Calu3 (cell line): ENCODE results near the gene RPIA. TPM values are rescaled to one million over a fixed set of nuclear protein-coding genes. Genes with fewer than 3 reads are reported as not detected.
"Not testable (repeated sequence)": the region's sequence is repeated elsewhere in the genome, so short reads cannot be mapped to it uniquely, and the experiment has no call there.

ENCODE experiments used
- BruUV-seq: library from RNA; stranded (reverse); fragments of 400-500 nt; replicated peaks from 2 replicates; lab custom pipeline; 2021; lab: Mats Ljungman, UMichigan
- CTCF ChIA-PET: fragments of 300-600 bp; sonication (Branson Sonifier 250); formaldehyde crosslinking; loops from one replicate; lab custom pipeline; 2022; ENCODE audit warnings: antibody characterized with exemption; lab: Charles Lee
- DNase-seq: peaks from one replicate; pipeline ENCODE4 v3.0.0; 2022
- H3K27ac Mint-ChIP-seq: one replicate; pipeline ENCODE4 v1.8.0; 2022; ENCODE audit warnings: mixed read lengths; ENCODE audit not compliant: unreplicated experiment
- H3K27me3 Mint-ChIP-seq: one replicate; pipeline ENCODE4 v1.8.0; 2022; ENCODE audit warnings: mixed read lengths; ENCODE audit not compliant: unreplicated experiment
- H3K36me3 Mint-ChIP-seq: one replicate; pipeline ENCODE4 v1.8.0; 2022; ENCODE audit warnings: mild to moderate bottlenecking, moderate library complexity, mixed read lengths; ENCODE audit not compliant: insufficient read depth, unreplicated experiment
- H3K4me1 Mint-ChIP-seq: one replicate; pipeline ENCODE4 v1.8.0; 2022; ENCODE audit warnings: mild to moderate bottlenecking, low read depth, mixed read lengths; ENCODE audit not compliant: unreplicated experiment
- H3K4me3 Mint-ChIP-seq: one replicate; pipeline ENCODE4 v1.8.0; 2022; ENCODE audit warnings: mild to moderate bottlenecking, low read depth, moderate library complexity, mixed read lengths; ENCODE audit not compliant: unreplicated experiment
- H3K9me3 Mint-ChIP-seq: one replicate; pipeline ENCODE4 v1.8.0; 2022; ENCODE audit warnings: low read depth, mixed read lengths; ENCODE audit not compliant: unreplicated experiment
- CTCF ChIP-seq: fragments of 200-600 bp; IDR thresholded peaks from one replicate; pipeline ENCODE4 v1.8.0; 2022; ENCODE audit warnings: antibody characterized with exemption; ENCODE audit not compliant: unreplicated experiment
- intact Hi-C: fragments of 100-400 bp; cut with micrococcal nuclease; formaldehyde crosslinking; loops from one replicate; pipeline ENCODE4 v1.10.0; 2022; ENCODE audit not compliant: unreplicated experiment
- total RNA-seq: library from RNA; stranded (reverse); gene quantifications from 2 replicates; pipeline ENCODE4 v1.2.3, GENCODE V29; 2022

The RPIA gene
- total RNA-seq, 1 experiment from 2014 or later: 23.8 TPM

GRCh38 chr2:88755836-88756235 lies 64.4 kb downstream of the RPIA start:
- Mint-ChIP-seq H3K4me3 (no peak overlapping the region), H3K27me3 (no peaks in the 10 kb centered on the region), H3K27ac (no peak overlapping the region), H3K36me3 (peaks cover 4% of the 10 kb centered on the region), H3K4me1 (peaks cover 8% of the 10 kb centered on the region), H3K9me3 (peaks cover 5% of the 10 kb centered on the region)
- no peak for TF ChIP-seq CTCF
- DNase-seq: no peak
- no TSS peak for BruUV-seq
- intact Hi-C loops: no loop called here
- CTCF ChIA-PET: no interaction called here

- DNase-seq: no peak
- no TSS peak for BruUV-seq
- intact Hi-C loops: no loop called here
- CTCF ChIA-PET: no interaction called here
- Mint-ChIP-seq H3K4me1 (peaks cover 8% of the 10 kb centered on the region), H3K27ac (no peak overlapping the region), H3K9me3 (peaks cover 5% of the 10 kb centered on the region), H3K36me3 (peaks cover 4% of the 10 kb centered on the region), H3K27me3 (no peaks in the 10 kb centered on the region), H3K4me3 (no peak overlapping the region)
- no peak for TF ChIP-seq CTCF
Measured at GRCh38 chr2:88757025-88757424, 65.6 kb downstream of the RPIA start.

GRCh38 chr2:88758702-88759101 lies 67.2 kb downstream of the RPIA start:
- H3K27me3 Mint-ChIP-seq, H3K4me3 Mint-ChIP-seq, DNase-seq, H3K27ac Mint-ChIP-seq, H3K36me3 Mint-ChIP-seq, CTCF ChIA-PET, BruUV-seq, H3K4me1 Mint-ChIP-seq, H3K9me3 Mint-ChIP-seq, intact Hi-C loops: not testable (repeated sequence)

GRCh38 chr2:88760819-88761598 lies 69.5 kb downstream of the RPIA start:
- no peaks in the 10 kb centered on the region for H3K4me1 Mint-ChIP-seq
- H3K36me3 Mint-ChIP-seq: no peaks in the 10 kb centered on the region
- DNase-seq: no peak
- no peak overlapping the region for H3K4me3 Mint-ChIP-seq
- H3K27ac Mint-ChIP-seq: no peak overlapping the region
- H3K9me3 Mint-ChIP-seq: peaks cover 5% of the 10 kb centered on the region
- CTCF ChIA-PET: interaction anchor here (0.7 kb wide), 1 partner anchor 22 kb away, joined by 10 read pairs; no protein-coding TSS in a partner anchor
- H3K27me3 Mint-ChIP-seq: no peaks in the 10 kb centered on the region
- BruUV-seq: no TSS peak
- no peak for TF ChIP-seq CTCF
- intact Hi-C loops: no loop called here
